HepG2 (cell line): ENCODE results near the gene MKNK1. TPM values are rescaled to one million over a fixed set of nuclear protein-coding genes. Genes with fewer than 3 reads are reported as not detected.

ENCODE experiments used
- FLYWCH1 ChIP-seq: sonication (generic); formaldehyde crosslinking; IDR thresholded peaks from 2 replicates; pipeline ENCODE4 v1.8.1; 2023; ENCODE audit warnings: mild to moderate bottlenecking, missing genetic modification reagents
- RXRB ChIP-seq: IDR thresholded peaks from 2 replicates; pipeline ENCODE4 v1.6.1; 2016; ENCODE audit warnings: borderline replicate concordance, missing genetic modification reagents, missing compliant biosample characterization
- ZFX ChIP-seq: sonication (generic); formaldehyde crosslinking; IDR thresholded peaks from 2 replicates; pipeline ENCODE4 v1.4.0; 2020; ENCODE audit warnings: mild to moderate bottlenecking, low read depth, missing genetic modification reagents, moderate library complexity
- ZSCAN12 ChIP-seq: sonication (generic); formaldehyde crosslinking; IDR thresholded peaks from 2 replicates; pipeline ENCODE4 v1.9.0; 2021; ENCODE audit warnings: mild to moderate bottlenecking, missing genetic modification reagents
- polyA plus RNA-seq, 8 experiments: library from polyadenylated mRNA; depleted of rRNA in 3 of 8; stranded (reverse) in 7 of 8; unstranded in 1 of 8; fragments of >200 nt; fragmentation: Illumina TruSeq in 4 of 8; extraction: Trizol in 4 of 8; gene quantifications; 2 replicates each; pipeline versions ENCODE4 v1.2.1 to v1.2.3, GENCODE V29; 2011 to 2016; ENCODE audit warnings: low read depth in 4 of 8, missing spikeins in 1 of 8, mixed read lengths in 1 of 8; ENCODE audit not compliant: insufficient read depth in 1 of 8
- total RNA-seq, 5 experiments: library from RNA; depleted of rRNA; stranded (reverse); fragments of >200 nt; fragmentation: Illumina TruSeq; extraction: Trizol; gene quantifications; 2 replicates each; pipeline ENCODE4 v1.2.3, GENCODE V29; 2016; ENCODE audit warnings: low read depth in 1 of 5
- TF ChIP-seq, protein P1 (sequence below): sonication (generic); formaldehyde crosslinking; IDR thresholded peaks from 2 replicates; pipeline ENCODE4 v1.4.0; 2020; ENCODE audit warnings: mild to moderate bottlenecking, missing genetic modification reagents, borderline replicate concordance
- TF ChIP-seq, protein P2 (sequence below): sonication (generic); formaldehyde crosslinking; IDR thresholded peaks from 2 replicates; pipeline ENCODE4 v1.4.0; 2020; ENCODE audit warnings: missing genetic modification reagents, borderline replicate concordance
- TF ChIP-seq, protein P3 (sequence below): sonication (generic); formaldehyde crosslinking; IDR thresholded peaks from 2 replicates; pipeline ENCODE4 v1.4.0; 2020; ENCODE audit warnings: low read depth, missing genetic modification reagents

Gene MKNK1
- total and polyA plus RNA-seq, 2 of the 13 experiments (the other 11 are each of a cell fraction or from before 2014, with no cell fraction given) = 18.5 to 24.1 TPM

DNA sequence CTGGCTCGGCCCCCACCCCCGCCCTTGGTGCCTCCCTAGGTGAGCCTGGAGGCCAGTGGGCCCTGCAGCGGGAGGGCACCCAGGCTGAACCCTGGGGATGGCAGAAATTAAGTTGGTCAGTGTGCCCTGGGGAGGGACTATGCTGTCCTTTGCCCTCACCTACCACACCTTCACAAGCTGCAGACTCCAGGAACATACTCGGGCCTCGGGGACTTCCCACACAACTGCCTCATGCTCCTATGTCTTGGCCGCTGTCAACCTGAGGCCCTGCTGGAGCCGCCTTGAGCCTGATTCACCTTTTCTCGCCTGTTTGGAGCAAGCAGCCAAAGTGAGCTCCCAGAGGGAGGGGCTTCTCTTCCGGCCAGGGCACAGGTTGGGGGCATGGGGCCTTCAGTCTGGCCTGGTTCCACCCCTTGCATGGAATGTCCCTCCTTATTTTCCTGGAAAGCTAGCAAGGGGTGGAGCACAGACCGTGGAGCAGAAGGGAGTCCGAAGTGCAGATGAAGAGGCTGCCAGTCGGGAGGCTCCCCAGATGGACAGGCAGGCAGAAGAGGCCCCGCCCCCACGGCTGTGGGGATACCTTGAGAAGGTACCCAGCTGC lies 77.3 kb downstream of the MKNK1 start (continued):
- TF ChIP-seq, protein P1, sequence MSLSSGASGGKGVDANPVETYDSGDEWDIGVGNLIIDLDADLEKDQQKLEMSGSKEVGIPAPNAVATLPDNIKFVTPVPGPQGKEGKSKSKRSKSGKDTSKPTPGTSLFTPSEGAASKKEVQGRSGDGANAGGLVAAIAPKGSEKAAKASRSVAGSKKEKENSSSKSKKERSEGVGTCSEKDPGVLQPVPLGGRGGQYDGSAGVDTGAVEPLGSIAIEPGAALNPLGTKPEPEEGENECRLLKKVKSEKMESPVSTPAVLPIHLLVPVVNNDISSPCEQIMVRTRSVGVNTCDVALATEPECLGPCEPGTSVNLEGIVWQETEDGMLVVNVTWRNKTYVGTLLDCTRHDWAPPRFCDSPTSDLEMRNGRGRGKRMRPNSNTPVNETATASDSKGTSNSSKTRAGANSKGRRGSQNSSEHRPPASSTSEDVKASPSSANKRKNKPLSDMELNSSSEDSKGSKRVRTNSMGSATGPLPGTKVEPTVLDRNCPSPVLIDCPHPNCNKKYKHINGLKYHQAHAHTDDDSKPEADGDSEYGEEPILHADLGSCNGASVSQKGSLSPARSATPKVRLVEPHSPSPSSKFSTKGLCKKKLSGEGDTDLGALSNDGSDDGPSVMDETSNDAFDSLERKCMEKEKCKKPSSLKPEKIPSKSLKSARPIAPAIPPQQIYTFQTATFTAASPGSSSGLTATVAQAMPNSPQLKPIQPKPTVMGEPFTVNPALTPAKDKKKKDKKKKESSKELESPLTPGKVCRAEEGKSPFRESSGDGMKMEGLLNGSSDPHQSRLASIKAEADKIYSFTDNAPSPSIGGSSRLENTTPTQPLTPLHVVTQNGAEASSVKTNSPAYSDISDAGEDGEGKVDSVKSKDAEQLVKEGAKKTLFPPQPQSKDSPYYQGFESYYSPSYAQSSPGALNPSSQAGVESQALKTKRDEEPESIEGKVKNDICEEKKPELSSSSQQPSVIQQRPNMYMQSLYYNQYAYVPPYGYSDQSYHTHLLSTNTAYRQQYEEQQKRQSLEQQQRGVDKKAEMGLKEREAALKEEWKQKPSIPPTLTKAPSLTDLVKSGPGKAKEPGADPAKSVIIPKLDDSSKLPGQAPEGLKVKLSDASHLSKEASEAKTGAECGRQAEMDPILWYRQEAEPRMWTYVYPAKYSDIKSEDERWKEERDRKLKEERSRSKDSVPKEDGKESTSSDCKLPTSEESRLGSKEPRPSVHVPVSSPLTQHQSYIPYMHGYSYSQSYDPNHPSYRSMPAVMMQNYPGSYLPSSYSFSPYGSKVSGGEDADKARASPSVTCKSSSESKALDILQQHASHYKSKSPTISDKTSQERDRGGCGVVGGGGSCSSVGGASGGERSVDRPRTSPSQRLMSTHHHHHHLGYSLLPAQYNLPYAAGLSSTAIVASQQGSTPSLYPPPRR = 0 out of 2 replicates have a peak, but pooled peaks have one; percentile 8
- TF ChIP-seq RXRB (0 out of 2 replicates have a peak, but pooled peaks have one; percentile 30), ZFX (CRISPR knock-in tag) (0 out of 2 replicates have a peak, but pooled peaks have one; percentile 26), ZSCAN12 (no peak), FLYWCH1 (no peak)
- TF ChIP-seq, protein P2, sequence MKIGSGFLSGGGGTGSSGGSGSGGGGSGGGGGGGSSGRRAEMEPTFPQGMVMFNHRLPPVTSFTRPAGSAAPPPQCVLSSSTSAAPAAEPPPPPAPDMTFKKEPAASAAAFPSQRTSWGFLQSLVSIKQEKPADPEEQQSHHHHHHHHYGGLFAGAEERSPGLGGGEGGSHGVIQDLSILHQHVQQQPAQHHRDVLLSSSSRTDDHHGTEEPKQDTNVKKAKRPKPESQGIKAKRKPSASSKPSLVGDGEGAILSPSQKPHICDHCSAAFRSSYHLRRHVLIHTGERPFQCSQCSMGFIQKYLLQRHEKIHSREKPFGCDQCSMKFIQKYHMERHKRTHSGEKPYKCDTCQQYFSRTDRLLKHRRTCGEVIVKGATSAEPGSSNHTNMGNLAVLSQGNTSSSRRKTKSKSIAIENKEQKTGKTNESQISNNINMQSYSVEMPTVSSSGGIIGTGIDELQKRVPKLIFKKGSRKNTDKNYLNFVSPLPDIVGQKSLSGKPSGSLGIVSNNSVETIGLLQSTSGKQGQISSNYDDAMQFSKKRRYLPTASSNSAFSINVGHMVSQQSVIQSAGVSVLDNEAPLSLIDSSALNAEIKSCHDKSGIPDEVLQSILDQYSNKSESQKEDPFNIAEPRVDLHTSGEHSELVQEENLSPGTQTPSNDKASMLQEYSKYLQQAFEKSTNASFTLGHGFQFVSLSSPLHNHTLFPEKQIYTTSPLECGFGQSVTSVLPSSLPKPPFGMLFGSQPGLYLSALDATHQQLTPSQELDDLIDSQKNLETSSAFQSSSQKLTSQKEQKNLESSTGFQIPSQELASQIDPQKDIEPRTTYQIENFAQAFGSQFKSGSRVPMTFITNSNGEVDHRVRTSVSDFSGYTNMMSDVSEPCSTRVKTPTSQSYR (CRISPR knock-in tag) = peak; percentile 19; the same call in 1 of the 2 replicates
- TF ChIP-seq, protein P3, sequence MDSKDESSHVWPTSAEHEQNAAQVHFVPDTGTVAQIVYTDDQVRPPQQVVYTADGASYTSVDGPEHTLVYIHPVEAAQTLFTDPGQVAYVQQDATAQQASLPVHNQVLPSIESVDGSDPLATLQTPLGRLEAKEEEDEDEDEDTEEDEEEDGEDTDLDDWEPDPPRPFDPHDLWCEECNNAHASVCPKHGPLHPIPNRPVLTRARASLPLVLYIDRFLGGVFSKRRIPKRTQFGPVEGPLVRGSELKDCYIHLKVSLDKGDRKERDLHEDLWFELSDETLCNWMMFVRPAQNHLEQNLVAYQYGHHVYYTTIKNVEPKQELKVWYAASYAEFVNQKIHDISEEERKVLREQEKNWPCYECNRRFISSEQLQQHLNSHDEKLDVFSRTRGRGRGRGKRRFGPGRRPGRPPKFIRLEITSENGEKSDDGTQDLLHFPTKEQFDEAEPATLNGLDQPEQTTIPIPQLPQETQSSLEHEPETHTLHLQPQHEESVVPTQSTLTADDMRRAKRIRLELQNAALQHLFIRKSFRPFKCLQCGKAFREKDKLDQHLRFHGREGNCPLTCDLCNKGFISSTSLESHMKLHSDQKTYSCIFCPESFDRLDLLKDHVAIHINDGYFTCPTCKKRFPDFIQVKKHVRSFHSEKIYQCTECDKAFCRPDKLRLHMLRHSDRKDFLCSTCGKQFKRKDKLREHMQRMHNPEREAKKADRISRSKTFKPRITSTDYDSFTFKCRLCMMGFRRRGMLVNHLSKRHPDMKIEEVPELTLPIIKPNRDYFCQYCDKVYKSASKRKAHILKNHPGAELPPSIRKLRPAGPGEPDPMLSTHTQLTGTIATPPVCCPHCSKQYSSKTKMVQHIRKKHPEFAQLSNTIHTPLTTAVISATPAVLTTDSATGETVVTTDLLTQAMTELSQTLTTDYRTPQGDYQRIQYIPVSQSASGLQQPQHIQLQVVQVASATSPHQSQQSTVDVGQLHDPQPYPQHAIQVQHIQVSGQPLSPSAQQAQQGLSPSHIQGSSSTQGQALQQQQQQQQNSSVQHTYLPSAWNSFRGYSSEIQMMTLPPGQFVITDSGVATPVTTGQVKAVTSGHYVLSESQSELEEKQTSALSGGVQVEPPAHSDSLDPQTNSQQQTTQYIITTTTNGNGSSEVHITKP = 0 out of 2 replicates have a peak, but pooled peaks have one; percentile 23
